ENCODE data around the gene GPR82. TPM values are rescaled to one million over a fixed set of nuclear protein-coding genes. Genes with fewer than 3 reads are reported as not detected.

GPR82 gene
- polyA plus RNA-seq, 1 donor, result 1.4 TPM

Other genes with a start within 250 kb of the GPR82 start
- 10.5 TPM for gene GPR34, start 35.2 kb upstream of the GPR82 start, polyA plus RNA-seq
- 71.3 TPM for gene CASK, start 199.4 kb downstream of the GPR82 start, polyA plus RNA-seq